ENCODE results near the gene STARD10. TPM values are rescaled to one million over a fixed set of nuclear protein-coding genes. Genes with fewer than 3 reads are reported as not detected.

Gene STARD10
- total and polyA plus RNA-seq, 2 experiments from 2014 or later, result 16.6 to 20.5 TPM

GRCh38 chr11:72732329-72732728 is 61.5 kb downstream of the STARD10 start:
- peaks cover 24% of the 10 kb centered on the region for H3K4me1 ChIP-seq (ENCODE audit: insufficient read depth)
- Mint-ChIP-seq H3K27ac (no peak overlapping the region), H3K9me3 (no peaks in the 10 kb centered on the region; the same call in 2 of the 3 replicates)

More at GRCh38 chr11:72732329-72732728, 61.5 kb downstream of the STARD10 start:
- DNase-seq (ENCODE audit: low spot score) (no peak), ATAC-seq (no peak)
- H3F3A ChIP-seq (replicated peaks; ENCODE audit: low read depth), result no peaks in the 10 kb centered on the region
- H3K79me2 ChIP-seq (replicated peaks; ENCODE audit: insufficient read depth), result peaks cover 71% of the 10 kb centered on the region
- H3K27ac ChIP-seq (ENCODE audit: low read depth), result no peak overlapping the region; the same call in 1 of the 2 replicates
- H3K36me3 ChIP-seq (ENCODE audit: insufficient read depth), result no peaks in the 10 kb centered on the region
- Mint-ChIP-seq H3K4me3 (no peak overlapping the region), H3K36me3 (ENCODE audit: low read depth) (peaks cover 25% of the 10 kb centered on the region), H3K4me1 (peaks cover 34% of the 10 kb centered on the region), H3K27me3 (ENCODE audit: insufficient read depth, low read depth, poor library complexity) (peaks cover 6% of the 10 kb centered on the region)
- H3K9me2 ChIP-seq (ENCODE audit: insufficient read depth), result no peaks in the 10 kb centered on the region
- TF ChIP-seq EZH2phosphoT487 (IDR thresholded peaks at IDR 0.05; ENCODE audit: unreplicated experiment), result no peak
- no peak for TF ChIP-seq STAT1 (IDR thresholded peaks at IDR 0.05; ENCODE audit: unreplicated experiment)
- no peak for TF ChIP-seq ETS1 (IDR thresholded peaks at IDR 0.05)
- TF ChIP-seq ZNF462 (CRISPR knock-in tag; IDR thresholded peaks at IDR 0.05), result no peak
- no peak for TF ChIP-seq ZNF331 (CRISPR knock-in tag; IDR thresholded peaks at IDR 0.05; ENCODE audit: low read depth)
- no peak for TF ChIP-seq POLR2AphosphoS5 (IDR thresholded peaks at IDR 0.05; ENCODE audit: low read depth)
- no peak for TF ChIP-seq CTCF (conservative IDR thresholded peaks at IDR 0.05; ENCODE audit: low read depth in 2 of 2)
- no peak for TF ChIP-seq NANOG (IDR thresholded peaks at IDR 0.05; ENCODE audit: borderline replicate concordance)
- TF ChIP-seq JUNB (IDR thresholded peaks at IDR 0.05; ENCODE audit: unreplicated experiment), result no peak
- TF ChIP-seq EZH2 (IDR thresholded peaks at IDR 0.05; ENCODE audit: low read depth, unreplicated experiment), result no peak
- TF ChIP-seq ZNF114 (CRISPR knock-in tag; IDR thresholded peaks at IDR 0.05), result no peak
- no peak for TF ChIP-seq CREB1 (CRISPR knock-in tag; IDR thresholded peaks at IDR 0.05; ENCODE audit: low read depth)
- no peak for TF ChIP-seq REST (IDR thresholded peaks at IDR 0.05; ENCODE audit: unreplicated experiment)
- H3K4me2 ChIP-seq, result no peak overlapping the region
- no peaks in the 10 kb centered on the region for H3K27me3 ChIP-seq (ENCODE audit: insufficient read depth)
- no peak overlapping the region for H3K4me3 ChIP-seq
- peaks cover 7% of the 10 kb centered on the region; the same call in 1 of the 2 replicates for H4K20me1 ChIP-seq (replicated peaks; ENCODE audit: insufficient read depth)
- H2AFZ ChIP-seq, result no peak overlapping the region

Measured in GM23338 (cell line).